ENCODE measurements around the gene NDFIP1.

Gene NDFIP1, protein sequence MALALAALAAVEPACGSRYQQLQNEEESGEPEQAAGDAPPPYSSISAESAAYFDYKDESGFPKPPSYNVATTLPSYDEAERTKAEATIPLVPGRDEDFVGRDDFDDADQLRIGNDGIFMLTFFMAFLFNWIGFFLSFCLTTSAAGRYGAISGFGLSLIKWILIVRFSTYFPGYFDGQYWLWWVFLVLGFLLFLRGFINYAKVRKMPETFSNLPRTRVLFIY

DNA sequence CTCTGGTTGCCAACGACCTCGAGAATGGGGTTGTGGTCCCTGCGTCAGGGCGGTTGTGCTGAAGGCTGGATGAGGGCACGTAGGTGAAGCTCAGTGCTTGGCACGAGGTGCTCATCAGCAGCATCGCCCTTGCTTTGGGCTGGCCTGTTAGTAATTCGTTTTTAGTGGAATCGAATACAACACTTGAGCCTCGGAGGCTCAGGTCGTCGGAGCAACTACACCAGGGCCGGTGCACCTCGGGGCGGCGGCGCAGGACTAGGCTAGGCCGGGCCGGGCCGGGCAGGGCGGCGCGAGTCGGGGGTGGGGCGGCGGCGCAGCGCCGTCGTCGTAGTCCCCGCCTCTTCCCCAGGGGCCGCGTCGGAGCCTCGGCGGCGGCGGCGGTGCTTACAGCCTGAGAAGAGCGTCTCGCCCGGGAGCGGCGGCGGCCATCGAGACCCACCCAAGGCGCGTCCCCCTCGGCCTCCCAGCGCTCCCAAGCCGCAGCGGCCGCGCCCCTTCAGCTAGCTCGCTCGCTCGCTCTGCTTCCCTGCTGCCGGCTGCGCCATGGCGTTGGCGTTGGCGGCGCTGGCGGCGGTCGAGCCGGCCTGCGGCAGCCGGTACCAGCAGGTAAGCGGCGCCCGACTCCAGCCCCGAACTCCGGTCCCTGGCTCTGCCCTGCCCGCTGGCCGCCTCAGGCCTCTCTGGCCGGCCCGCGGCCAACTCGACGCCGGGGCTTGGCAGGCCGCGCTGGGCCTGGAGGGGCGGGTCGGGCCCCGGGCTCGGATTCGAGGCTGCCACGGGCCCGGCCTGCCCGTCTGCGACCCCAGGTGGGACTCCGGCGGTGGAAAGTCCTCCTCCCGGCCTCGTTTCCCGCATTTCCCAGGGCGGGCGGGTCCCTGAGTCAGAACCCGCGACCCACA, at the start of gene NDFIP1:
Gene NDFIP1, plus strand, starts transcription at position 348 of the 899 bp plus-strand sequence. Its CDS starts 196 bp downstream, at position 544.
- DNase-seq (ENCODE audit: low read depth): peak; percentile 89
- H3K4me3 ChIP-seq (ENCODE audit: low read length): peak within 1 kb of the TSS; percentile 55
- TF ChIP-seq, protein P1, sequence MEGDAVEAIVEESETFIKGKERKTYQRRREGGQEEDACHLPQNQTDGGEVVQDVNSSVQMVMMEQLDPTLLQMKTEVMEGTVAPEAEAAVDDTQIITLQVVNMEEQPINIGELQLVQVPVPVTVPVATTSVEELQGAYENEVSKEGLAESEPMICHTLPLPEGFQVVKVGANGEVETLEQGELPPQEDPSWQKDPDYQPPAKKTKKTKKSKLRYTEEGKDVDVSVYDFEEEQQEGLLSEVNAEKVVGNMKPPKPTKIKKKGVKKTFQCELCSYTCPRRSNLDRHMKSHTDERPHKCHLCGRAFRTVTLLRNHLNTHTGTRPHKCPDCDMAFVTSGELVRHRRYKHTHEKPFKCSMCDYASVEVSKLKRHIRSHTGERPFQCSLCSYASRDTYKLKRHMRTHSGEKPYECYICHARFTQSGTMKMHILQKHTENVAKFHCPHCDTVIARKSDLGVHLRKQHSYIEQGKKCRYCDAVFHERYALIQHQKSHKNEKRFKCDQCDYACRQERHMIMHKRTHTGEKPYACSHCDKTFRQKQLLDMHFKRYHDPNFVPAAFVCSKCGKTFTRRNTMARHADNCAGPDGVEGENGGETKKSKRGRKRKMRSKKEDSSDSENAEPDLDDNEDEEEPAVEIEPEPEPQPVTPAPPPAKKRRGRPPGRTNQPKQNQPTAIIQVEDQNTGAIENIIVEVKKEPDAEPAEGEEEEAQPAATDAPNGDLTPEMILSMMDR (IDR thresholded peaks at IDR 0.05; ENCODE audit: insufficient read depth, low read depth, low read length, missing control alignments): no peak

DNA sequence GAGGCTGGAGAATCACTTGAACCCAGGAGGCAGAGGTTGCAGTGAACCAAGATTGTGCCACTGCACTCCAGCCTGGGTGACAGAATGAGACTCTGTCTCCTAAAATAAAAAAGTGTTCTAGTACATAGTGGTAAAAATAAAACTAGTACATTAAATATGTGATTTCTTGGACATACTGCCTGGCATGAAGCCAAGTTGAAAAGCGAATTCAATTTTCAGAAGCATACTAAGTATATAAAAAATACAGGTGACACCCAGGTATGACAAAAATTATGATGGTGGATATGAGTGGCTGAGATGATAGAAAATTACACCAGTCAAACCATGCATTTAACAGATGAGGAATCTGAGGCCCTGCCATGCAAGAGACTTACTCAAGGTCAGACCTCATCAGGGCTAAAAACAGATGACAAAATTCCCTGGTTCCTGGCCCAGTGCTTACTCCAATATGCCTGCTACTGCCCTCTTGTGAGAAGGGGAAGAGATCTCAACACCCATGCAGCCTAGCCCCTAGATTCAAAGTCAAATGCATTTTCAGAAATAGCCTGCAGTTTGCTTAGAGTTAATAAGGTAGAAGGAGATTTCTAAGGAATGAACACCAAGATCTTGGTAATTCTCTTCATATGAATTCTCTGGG, 49.2 kb upstream of the NDFIP1 start:
- TF ChIP-seq, protein P1 (IDR thresholded peaks at IDR 0.05; ENCODE audit: insufficient read depth, low read depth, low read length, missing control alignments): no peak
- no peak overlapping the region for H3K4me3 ChIP-seq (ENCODE audit: low read length)
- no peak for DNase-seq (ENCODE audit: low read depth)

DNA sequence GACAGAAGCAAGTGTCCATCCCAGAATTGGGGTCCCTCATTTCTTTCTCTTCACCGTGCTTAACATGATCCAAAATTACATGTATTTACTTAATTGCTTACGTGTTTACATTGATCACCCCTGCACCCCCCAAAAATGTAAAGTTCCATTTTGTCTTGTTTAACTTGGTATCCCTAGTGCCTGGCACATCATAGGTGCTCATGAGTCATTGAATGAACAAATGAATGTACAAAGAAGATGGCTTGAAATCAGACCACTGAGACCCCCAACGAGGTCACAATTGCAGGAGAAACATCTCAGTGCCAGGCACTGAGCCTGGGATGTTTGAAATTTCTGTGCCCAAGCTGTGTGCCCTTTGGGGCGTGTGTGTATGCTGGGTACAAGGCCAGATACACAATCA, 45.2 kb upstream of the NDFIP1 start:
- no peak for DNase-seq (ENCODE audit: low read depth)
- no peak overlapping the region for H3K4me3 ChIP-seq (ENCODE audit: low read length)
- TF ChIP-seq, protein P1 (IDR thresholded peaks at IDR 0.05; ENCODE audit: insufficient read depth, low read depth, low read length, missing control alignments): no peak

DNA sequence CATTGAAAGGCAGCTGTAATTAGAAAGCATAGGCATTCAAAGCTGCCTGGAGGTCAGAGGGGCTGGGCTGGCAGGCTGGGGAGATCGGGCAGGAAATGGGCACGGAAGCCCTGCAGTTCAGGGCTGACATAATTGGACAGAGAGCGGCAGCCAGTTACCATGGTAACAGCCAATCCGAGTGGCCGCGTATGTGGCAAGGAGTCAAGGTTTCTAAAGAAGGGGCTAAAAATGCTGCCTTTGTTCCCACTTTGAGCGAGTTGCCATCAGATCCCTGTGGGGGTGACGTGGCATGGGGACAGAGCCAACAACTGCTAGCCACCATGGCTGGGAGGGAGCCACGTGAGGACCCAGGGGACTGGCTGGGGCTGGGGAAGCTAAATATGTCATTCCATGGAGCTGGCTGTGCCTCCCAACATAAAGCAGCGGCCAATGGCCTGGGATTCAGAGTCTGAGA, 44.7 kb upstream of the NDFIP1 start:
- TF ChIP-seq, protein P1 (IDR thresholded peaks at IDR 0.05; ENCODE audit: insufficient read depth, low read depth, low read length, missing control alignments): no peak
- no peak for DNase-seq (ENCODE audit: low read depth)
- no peak overlapping the region for H3K4me3 ChIP-seq (ENCODE audit: low read length)

DNA sequence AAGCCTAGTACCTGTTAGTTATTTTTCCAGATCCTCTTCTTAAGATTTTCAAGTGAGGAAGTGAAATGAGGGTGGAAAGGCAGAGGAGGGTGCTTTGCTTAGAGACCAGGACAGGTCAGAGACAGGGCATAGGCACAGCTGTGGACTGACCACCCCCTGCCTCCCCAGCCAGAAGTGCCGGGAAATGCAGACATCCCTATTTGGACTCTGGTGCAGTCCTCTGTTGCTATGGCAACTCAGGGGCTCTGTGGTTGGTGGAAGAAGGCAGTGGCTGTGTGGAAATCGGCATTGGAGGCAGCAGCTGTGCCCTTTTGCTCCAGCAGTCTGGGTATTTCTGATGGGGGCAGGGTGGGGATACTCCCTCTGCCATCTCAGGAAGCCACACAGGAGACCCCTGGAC, 43.3 kb upstream of the NDFIP1 start:
- TF ChIP-seq, protein P1 (IDR thresholded peaks at IDR 0.05; ENCODE audit: insufficient read depth, low read depth, low read length, missing control alignments): no peak
- DNase-seq (ENCODE audit: low read depth): no peak
- H3K4me3 ChIP-seq (ENCODE audit: low read length): no peak overlapping the region

DNA sequence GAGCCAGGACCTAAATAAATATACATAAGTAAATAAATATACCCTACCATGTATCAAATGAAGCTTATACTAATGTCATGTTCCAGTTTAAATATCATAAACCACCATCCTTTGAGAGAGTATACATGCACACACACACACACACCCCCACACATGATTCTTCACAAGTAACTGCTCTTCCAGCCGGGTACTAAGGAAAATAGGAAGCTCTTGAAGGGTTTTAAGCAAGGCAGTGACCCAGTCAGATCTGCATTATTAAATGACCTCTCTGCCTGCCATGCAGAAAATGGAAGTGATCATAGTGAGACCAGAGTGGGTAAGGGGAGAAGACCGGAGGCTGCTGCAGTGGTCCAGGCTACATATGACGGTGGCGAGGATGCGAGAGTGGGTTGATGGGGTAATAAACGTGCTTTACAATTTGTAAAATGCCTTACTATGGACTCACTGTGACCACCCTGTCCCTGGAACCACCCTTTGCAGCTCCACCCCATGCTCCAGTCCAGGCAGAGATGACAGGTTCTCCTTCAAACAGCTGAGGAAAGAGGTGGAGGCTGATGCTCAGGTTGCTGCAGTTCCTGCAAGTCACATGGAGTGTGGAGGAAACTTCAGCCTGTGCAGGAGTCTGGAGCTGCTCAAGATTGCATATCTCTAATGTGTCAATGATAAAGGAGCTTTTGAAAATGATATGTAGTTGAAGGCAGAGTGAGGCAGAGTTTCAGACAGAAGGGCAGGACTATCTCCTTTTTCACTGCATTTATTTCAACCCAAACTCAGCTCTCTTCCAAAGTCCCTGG, 38.8 kb upstream of the NDFIP1 start:
- TF ChIP-seq, protein P1 (IDR thresholded peaks at IDR 0.05; ENCODE audit: insufficient read depth, low read depth, low read length, missing control alignments): no peak
- H3K4me3 ChIP-seq (ENCODE audit: low read length): no peak overlapping the region
- DNase-seq (ENCODE audit: low read depth): no peak

All from epithelial cell of esophagus (primary cell).